SU-DHL-6 (cell line): ENCODE data around the gene RASA3.

ENCODE experiments used
- EZH2phosphoT487 ChIP-seq: fragments of 200-600 bp; sonication (generic), shearing (Covaris generic); conservative IDR thresholded peaks from 2 replicates; pipeline ENCODE4 v1.6.1; 2018; ENCODE audit warnings: mild to moderate bottlenecking, antibody characterized with exemption, low read length, moderate library complexity, mixed read lengths
- TF ChIP-seq, protein P1 (sequence below): fragments of 200-600 bp; sonication (generic); IDR thresholded peaks from one replicate; pipeline ENCODE4 v1.5.1; 2017; ENCODE audit warnings: antibody characterized with exemption, mild to moderate bottlenecking, low read length, moderate library complexity; ENCODE audit not compliant: insufficient read depth, poor library complexity, severe bottlenecking

DNA sequence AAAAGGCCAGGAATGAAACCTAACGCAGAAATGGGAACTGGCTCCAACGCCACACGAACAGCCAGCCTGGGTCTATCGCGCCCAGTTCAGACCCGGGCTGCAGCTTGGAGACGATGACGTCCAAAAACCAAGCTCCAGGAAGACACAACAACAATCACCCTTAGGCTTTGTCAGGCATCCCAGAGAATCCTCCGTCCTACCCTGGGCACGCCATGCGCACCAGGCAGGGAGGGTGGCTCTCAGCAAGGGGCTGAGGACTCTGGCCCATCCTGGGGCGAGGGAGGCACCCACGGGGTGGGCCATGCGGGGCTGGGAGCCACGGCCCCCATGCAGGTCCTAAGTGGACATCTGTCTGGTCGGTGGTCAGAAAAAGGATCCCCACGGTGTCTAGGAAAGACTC is 9.0 kb downstream of the RASA3 start:
- TF ChIP-seq EZH2phosphoT487: no peak
- TF ChIP-seq, protein P1, sequence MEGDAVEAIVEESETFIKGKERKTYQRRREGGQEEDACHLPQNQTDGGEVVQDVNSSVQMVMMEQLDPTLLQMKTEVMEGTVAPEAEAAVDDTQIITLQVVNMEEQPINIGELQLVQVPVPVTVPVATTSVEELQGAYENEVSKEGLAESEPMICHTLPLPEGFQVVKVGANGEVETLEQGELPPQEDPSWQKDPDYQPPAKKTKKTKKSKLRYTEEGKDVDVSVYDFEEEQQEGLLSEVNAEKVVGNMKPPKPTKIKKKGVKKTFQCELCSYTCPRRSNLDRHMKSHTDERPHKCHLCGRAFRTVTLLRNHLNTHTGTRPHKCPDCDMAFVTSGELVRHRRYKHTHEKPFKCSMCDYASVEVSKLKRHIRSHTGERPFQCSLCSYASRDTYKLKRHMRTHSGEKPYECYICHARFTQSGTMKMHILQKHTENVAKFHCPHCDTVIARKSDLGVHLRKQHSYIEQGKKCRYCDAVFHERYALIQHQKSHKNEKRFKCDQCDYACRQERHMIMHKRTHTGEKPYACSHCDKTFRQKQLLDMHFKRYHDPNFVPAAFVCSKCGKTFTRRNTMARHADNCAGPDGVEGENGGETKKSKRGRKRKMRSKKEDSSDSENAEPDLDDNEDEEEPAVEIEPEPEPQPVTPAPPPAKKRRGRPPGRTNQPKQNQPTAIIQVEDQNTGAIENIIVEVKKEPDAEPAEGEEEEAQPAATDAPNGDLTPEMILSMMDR: no peak
